GM12864 (cell line): ENCODE results near the gene SPSB4.

Source experiments
- DNase-seq: peaks from one replicate; pipeline ENCODE4 v3.0.0-alpha.2; 2011; ENCODE audit warnings: low read depth
- H3K4me3 ChIP-seq: 2 replicates; pipeline ENCODE4 v1.5.1; 2011; ENCODE audit warnings: mild to moderate bottlenecking, low read depth, low read length, control low read depth
- CTCF ChIP-seq: IDR thresholded peaks from 2 replicates; pipeline ENCODE4 v1.5.1; 2011; ENCODE audit warnings: low read depth, mild to moderate bottlenecking, moderate library complexity, low read length, control low read depth, inconsistent platforms; ENCODE audit errors: missing control alignments

Gene SPSB4

GRCh38 chr3:141129541-141130011 is 78.4 kb downstream of the SPSB4 start:
- no peak for DNase-seq
- TF ChIP-seq CTCF, result no peak
- H3K4me3 ChIP-seq, result no peak overlapping the region

- H3K4me3 ChIP-seq, result no peak overlapping the region
- TF ChIP-seq CTCF, result no peak
- DNase-seq, result no peak
Measured at GRCh38 chr3:141143517-141143916, 92.4 kb downstream of the SPSB4 start.

- no peak for DNase-seq
- TF ChIP-seq CTCF, result no peak
- no peak overlapping the region for H3K4me3 ChIP-seq
Measured at GRCh38 chr3:141146979-141147470, 95.9 kb downstream of the SPSB4 start.

GRCh38 chr3:141147657-141148056 is 96.5 kb downstream of the SPSB4 start:
- no peak overlapping the region for H3K4me3 ChIP-seq
- no peak for TF ChIP-seq CTCF
- no peak for DNase-seq

DNA sequence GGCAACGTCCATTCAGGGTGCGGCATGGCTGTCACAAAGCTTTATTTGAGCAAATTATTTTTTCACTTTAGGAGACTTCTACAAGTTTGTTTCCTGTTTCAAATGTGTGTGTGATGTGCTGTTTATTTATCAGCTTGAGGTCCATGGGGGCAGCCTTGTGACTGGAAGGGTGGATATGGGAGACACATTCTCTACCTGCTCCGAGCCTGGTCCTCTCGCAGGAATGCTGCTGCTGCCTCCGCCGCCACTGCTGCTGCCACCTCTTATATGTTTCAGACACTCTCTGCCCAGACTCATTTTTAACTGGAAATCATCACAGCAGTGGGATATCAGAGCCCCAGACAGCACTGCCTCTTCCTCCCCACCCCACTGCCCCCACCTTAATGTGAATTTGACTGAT is 97.0 kb downstream of the SPSB4 start:
- no peak for DNase-seq
- no peak for TF ChIP-seq CTCF
- H3K4me3 ChIP-seq, result no peak overlapping the region

DNA sequence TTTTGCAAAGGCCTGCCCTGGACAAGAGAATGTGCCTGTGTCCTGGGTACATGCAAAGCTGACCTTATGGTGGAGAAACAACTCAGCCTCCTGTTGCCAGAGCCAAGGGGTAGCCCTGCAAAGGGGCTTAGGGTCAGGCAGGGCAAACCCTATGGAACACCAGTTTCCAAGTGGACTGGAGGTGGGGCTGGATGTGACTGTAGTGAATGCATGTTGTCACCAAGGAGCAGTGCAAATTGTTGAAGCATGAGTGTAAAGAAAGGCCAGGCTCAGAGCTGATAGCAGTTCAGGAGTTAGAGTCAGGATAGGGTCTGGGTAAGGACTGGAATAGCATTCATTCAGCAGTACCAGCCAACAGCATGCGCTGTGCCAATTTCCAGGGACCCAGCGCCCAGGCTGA is 97.6 kb downstream of the SPSB4 start:
- DNase-seq, result no peak
- no peak overlapping the region for H3K4me3 ChIP-seq
- TF ChIP-seq CTCF, result no peak

DNA sequence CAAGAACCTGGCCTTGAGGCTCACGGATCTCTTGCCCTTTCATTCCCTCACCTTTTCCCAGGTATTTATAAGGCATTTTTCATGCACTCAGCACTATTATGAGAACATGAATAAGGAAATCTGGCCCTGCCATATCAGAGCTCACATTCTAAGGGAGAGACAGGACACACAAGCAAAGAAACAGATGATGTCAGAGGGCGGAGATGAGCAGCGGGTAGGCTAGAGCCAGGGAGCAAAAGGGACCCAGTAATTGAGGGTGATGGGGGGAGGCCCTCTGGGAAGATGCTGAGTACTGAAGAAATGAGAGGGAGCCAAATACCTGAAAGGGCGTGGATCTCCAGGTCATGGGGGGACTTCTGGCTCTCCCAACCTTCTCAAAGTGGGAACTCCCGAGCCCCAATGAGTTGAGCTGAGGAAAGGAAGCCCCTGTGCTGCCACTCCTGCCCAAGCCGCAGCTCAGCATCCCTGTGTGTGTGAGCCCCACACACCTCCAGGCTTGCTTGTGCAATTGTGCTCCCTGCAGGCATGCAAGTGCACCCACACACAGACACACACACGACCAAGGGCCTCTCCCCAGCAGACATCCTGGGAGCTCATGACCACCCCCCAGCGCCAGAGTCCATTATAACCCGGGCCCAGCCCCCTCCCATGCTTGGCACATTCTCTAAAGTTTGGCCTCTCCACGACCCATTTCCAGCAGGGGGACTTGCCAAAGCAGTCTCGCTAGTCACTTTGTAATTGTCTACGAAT is 99.1 kb downstream of the SPSB4 start:
- DNase-seq, result no peak
- H3K4me3 ChIP-seq, result no peak overlapping the region
- TF ChIP-seq CTCF, result no peak
